Measurements from ENCODE around the gene MCUB. TPM values are rescaled to one million over a fixed set of nuclear protein-coding genes. Genes with fewer than 3 reads are reported as not detected.

MCUB gene
- total and polyA plus RNA-seq, 2 experiments from 2014 or later: 32.9 to 52.6 TPM

DNA sequence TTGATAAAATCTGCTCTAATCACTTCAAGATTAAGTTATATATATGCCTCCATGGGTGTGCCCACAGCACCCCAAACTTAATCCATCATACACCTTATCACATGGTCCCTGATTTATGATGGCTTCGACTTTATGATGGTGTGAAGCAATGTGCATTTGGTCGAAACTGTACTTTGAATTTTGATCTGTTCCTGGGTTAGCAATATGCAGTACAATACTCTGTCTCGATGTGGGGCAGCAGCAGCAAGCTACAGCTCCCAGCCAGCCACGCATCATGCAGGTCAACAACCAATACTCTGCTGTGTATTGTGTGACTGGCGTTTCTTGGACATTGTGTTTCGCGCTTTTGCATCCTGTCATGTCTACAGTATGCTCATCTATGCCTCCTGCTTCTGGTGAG is 62.6 kb downstream of the MCUB start:
- Histone ChIP-seq H2AFZ (no peak overlapping the region), H3K36me3 (ENCODE audit: low read depth) (no peaks in the 10 kb centered on the region), H4K20me1 (ENCODE audit: insufficient read depth) (no peaks in the 10 kb centered on the region), H3K4me3 (no peak overlapping the region), H3K4me2 (ENCODE audit: unreplicated experiment) (no peak overlapping the region), H3K9me2 (ENCODE audit: insufficient read depth) (no peaks in the 10 kb centered on the region), H3K9me3 (ENCODE audit: low read depth) (no peaks in the 10 kb centered on the region), H3K27me3 (replicated peaks; ENCODE audit: insufficient read depth) (no peaks in the 10 kb centered on the region), H3K27ac (no peak overlapping the region), H3K79me2 (ENCODE audit: insufficient read depth) (no peaks in the 10 kb centered on the region), H3K4me1 (ENCODE audit: insufficient read depth) (no peaks in the 10 kb centered on the region), H3F3A (ENCODE audit: insufficient read depth) (no peaks in the 10 kb centered on the region), H3K9ac (no peak overlapping the region)
- in situ Hi-C loops (cut with MboI): no loop called here
- TF ChIP-seq EZH2 (IDR thresholded peaks at IDR 0.05; ENCODE audit: insufficient read depth, poor library complexity, severe bottlenecking): no peak
- DNase-seq: no peak
- 95 to 96% methylated on average over 7 of the region's 7 CpGs for WGBS, 2 experiments (ENCODE audit: low coverage in 1 of 2, low lambda C conversion rate in 2 of 2, missing lambda C conversion rate in 2 of 2)

DNA sequence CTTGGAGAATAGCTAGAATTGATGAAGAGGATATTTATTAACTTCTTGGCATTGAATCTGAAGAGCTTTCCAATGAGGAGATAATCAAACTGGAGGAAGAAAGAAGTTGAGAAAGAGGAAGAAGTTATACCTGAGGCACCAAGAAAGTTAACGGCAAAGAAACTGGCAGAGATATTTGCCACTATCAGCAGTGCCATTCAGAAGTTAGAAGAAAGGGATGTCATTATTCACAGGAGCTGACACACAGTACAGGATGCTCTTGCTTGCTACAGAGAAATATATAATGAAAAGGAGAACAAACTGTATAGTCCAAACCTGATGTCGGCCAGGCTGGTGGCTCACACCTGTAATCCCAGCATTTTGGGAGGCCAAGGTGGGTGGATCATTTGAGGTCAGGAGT is 64.5 kb downstream of the MCUB start:
- in situ Hi-C loops (cut with MboI): no loop called here
- Histone ChIP-seq H3K4me2 (ENCODE audit: unreplicated experiment) (no peak overlapping the region), H3K9me3 (ENCODE audit: low read depth) (no peaks in the 10 kb centered on the region)

DNA sequence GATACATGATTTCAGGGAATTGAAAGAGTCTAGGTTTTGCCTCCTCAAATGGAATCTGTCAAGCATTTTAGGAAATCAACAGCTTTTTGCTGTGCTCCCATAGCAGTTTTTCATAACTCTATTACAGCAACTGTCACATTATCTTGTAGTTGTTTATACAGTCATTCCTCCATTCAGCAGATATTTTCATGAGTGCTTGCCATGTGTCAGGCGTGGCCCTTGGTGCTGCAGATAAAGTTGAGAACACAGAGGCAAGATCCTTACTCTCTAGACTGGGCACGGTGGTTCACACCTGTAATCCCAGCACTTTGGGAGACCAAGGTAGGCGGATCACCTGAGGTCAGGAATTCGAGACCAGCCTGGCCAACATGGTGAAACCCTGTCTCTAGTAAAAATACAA is 67.3 kb downstream of the MCUB start:
- DNase-seq: no peak
- TF ChIP-seq EZH2 (IDR thresholded peaks at IDR 0.05; ENCODE audit: insufficient read depth, poor library complexity, severe bottlenecking): no peak
- TF ChIP-seq EZH2phosphoT487 (IDR thresholded peaks at IDR 0.05; ENCODE audit: insufficient read depth, low read depth): no peak
- H3K27me3 ChIP-seq (replicated peaks; ENCODE audit: insufficient read depth): no peaks in the 10 kb centered on the region
- no peaks in the 10 kb centered on the region for H3F3A ChIP-seq (ENCODE audit: insufficient read depth)
- no peak overlapping the region for H3K9ac ChIP-seq
- H3K9me2 ChIP-seq (ENCODE audit: insufficient read depth): no peaks in the 10 kb centered on the region
- no peak overlapping the region for H3K27ac ChIP-seq
- no peak overlapping the region for H3K4me2 ChIP-seq (ENCODE audit: unreplicated experiment)
- 79 to 81% methylated on average over 4 of the region's 4 CpGs for WGBS, 2 experiments (ENCODE audit: low coverage in 1 of 2, low lambda C conversion rate in 2 of 2, missing lambda C conversion rate in 2 of 2)
- in situ Hi-C loops (cut with MboI): no loop called here
- no peaks in the 10 kb centered on the region for H3K9me3 ChIP-seq (ENCODE audit: low read depth)
- H3K4me3 ChIP-seq: no peak overlapping the region
- no peak overlapping the region for H2AFZ ChIP-seq
- H3K79me2 ChIP-seq (ENCODE audit: insufficient read depth): no peaks in the 10 kb centered on the region
- H4K20me1 ChIP-seq (ENCODE audit: insufficient read depth): no peaks in the 10 kb centered on the region
- H3K4me1 ChIP-seq (ENCODE audit: insufficient read depth): no peaks in the 10 kb centered on the region
- no peaks in the 10 kb centered on the region for H3K36me3 ChIP-seq (ENCODE audit: low read depth)

More for the DNA sequence above, 64.5 kb downstream of the MCUB start:
- H3K9me2 ChIP-seq (ENCODE audit: insufficient read depth): no peaks in the 10 kb centered on the region
- no peak for DNase-seq
- no peaks in the 10 kb centered on the region for H4K20me1 ChIP-seq (ENCODE audit: insufficient read depth)
- H3F3A ChIP-seq (ENCODE audit: insufficient read depth): no peaks in the 10 kb centered on the region
- H3K4me3 ChIP-seq: no peak overlapping the region
- H3K79me2 ChIP-seq (ENCODE audit: insufficient read depth): no peaks in the 10 kb centered on the region
- no peaks in the 10 kb centered on the region for H3K36me3 ChIP-seq (ENCODE audit: low read depth)
- no peaks in the 10 kb centered on the region for H3K4me1 ChIP-seq (ENCODE audit: insufficient read depth)
- no peak overlapping the region for H3K9ac ChIP-seq
- TF ChIP-seq EZH2phosphoT487 (IDR thresholded peaks at IDR 0.05; ENCODE audit: insufficient read depth, low read depth) (no peak), EZH2 (IDR thresholded peaks at IDR 0.05; ENCODE audit: insufficient read depth, poor library complexity, severe bottlenecking) (no peak)
- H3K27ac ChIP-seq: no peak overlapping the region
- no peaks in the 10 kb centered on the region for H3K27me3 ChIP-seq (replicated peaks; ENCODE audit: insufficient read depth)
- 93% methylated on average over 2 of the region's 2 CpGs for WGBS, 2 experiments (ENCODE audit: low coverage in 1 of 2, low lambda C conversion rate in 2 of 2, missing lambda C conversion rate in 2 of 2)
- no peak overlapping the region for H2AFZ ChIP-seq

DNA sequence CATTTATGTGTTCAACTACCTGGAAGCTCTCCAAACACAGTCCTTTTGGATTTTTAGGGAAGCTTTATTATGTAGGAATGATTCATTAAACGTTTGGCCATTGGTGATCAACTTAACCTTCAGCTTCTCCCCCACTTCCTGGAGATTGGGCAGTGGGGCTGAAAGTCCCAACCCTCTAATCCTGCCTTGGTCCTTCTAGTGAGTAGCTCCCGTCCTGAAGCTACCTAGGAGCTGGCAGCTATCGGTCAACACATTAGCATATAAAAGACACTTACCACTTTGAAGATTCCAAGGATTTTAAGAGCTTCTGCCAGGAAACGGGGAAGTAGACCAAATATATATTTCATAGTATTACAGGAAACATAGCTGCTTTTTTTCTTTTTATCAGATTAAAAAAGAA is 69.7 kb downstream of the MCUB start:
- Histone ChIP-seq H3K9ac (no peak overlapping the region), H3F3A (ENCODE audit: insufficient read depth) (no peaks in the 10 kb centered on the region), H2AFZ (no peak overlapping the region), H3K4me3 (no peak overlapping the region), H3K4me2 (ENCODE audit: unreplicated experiment) (no peak overlapping the region), H3K27me3 (replicated peaks; ENCODE audit: insufficient read depth) (no peaks in the 10 kb centered on the region), H3K4me1 (ENCODE audit: insufficient read depth) (no peaks in the 10 kb centered on the region), H3K9me3 (ENCODE audit: low read depth) (no peaks in the 10 kb centered on the region), H4K20me1 (ENCODE audit: insufficient read depth) (no peaks in the 10 kb centered on the region), H3K79me2 (ENCODE audit: insufficient read depth) (no peaks in the 10 kb centered on the region), H3K9me2 (ENCODE audit: insufficient read depth) (no peaks in the 10 kb centered on the region), H3K36me3 (ENCODE audit: low read depth) (no peaks in the 10 kb centered on the region), H3K27ac (no peak overlapping the region)
- DNase-seq: no peak
- TF ChIP-seq EZH2 (IDR thresholded peaks at IDR 0.05; ENCODE audit: insufficient read depth, poor library complexity, severe bottlenecking): no peak
- no peak for TF ChIP-seq EZH2phosphoT487 (IDR thresholded peaks at IDR 0.05; ENCODE audit: insufficient read depth, low read depth)
- in situ Hi-C loops (cut with MboI): no loop called here
- 57 to 61% methylated on average over 4 of the region's 4 CpGs for WGBS, 2 experiments (ENCODE audit: low coverage in 1 of 2, low lambda C conversion rate in 2 of 2, missing lambda C conversion rate in 2 of 2)

DNA sequence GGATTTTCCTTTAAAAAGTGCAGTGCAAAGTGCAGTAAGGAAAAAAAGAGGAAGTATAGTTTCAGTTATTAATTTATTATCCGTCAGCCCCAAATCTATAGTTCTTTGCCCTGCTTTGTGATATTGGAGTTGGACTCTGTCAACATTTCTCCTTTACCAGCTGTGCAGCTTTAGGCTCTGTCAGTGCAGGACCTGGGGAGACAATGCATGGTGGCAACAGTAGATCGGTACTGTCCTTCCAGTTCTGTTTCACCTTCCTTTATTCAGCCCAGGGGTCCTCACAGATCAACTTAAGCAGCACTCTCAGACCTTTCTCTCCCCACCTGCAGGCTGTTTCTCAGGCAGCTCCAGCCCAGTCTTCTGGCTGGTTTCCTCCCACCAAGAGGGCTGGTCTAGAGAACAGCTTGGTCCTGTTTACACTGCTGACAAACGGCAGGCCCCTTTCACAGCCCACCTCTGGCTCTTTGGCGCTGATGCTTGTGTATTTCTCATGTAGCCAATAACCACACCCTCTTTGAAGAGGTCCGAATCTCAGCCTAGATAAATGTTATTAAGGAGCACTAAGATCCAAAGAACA is 71.6 kb downstream of the MCUB start:
- H3K27me3 ChIP-seq (replicated peaks; ENCODE audit: insufficient read depth): no peaks in the 10 kb centered on the region
- 29 to 35% methylated on average over 5 of the region's 5 CpGs for WGBS, 2 experiments (ENCODE audit: low coverage in 1 of 2, low lambda C conversion rate in 2 of 2, missing lambda C conversion rate in 2 of 2)
- H3K4me2 ChIP-seq (ENCODE audit: unreplicated experiment): no peak overlapping the region
- no peaks in the 10 kb centered on the region for H3K36me3 ChIP-seq (ENCODE audit: low read depth)
- H3K9me3 ChIP-seq (ENCODE audit: low read depth): no peaks in the 10 kb centered on the region
- no peaks in the 10 kb centered on the region for H3F3A ChIP-seq (ENCODE audit: insufficient read depth)
- H3K9me2 ChIP-seq (ENCODE audit: insufficient read depth): no peaks in the 10 kb centered on the region
- no peak overlapping the region for H3K27ac ChIP-seq
- TF ChIP-seq EZH2 (IDR thresholded peaks at IDR 0.05; ENCODE audit: insufficient read depth, poor library complexity, severe bottlenecking): no peak
- no peak for TF ChIP-seq EZH2phosphoT487 (IDR thresholded peaks at IDR 0.05; ENCODE audit: insufficient read depth, low read depth)
- in situ Hi-C loops (cut with MboI): no loop called here
- H4K20me1 ChIP-seq (ENCODE audit: insufficient read depth): no peaks in the 10 kb centered on the region
- peak overlapping the region; percentile 30; the same call in 1 of the 2 replicates for H2AFZ ChIP-seq
- H3K9ac ChIP-seq: no peak overlapping the region
- no peak overlapping the region for H3K4me3 ChIP-seq
- no peaks in the 10 kb centered on the region for H3K79me2 ChIP-seq (ENCODE audit: insufficient read depth)
- no peaks in the 10 kb centered on the region for H3K4me1 ChIP-seq (ENCODE audit: insufficient read depth)
- peak; percentile 4 for DNase-seq

Data from GM23248 (cell line).